RWPE2 (cell line): ENCODE results near the gene TRIM24.
"Not testable (repeated sequence)": the region's sequence is repeated elsewhere in the genome, so short reads cannot be mapped to it uniquely, and the experiment has no call there.

Experiments used
- ATAC-seq: fragments of 200-7000 bp; cut with Tn5 transposase; 3 replicates; pipeline ENCODE4 v1.9.1; 2021; ENCODE audit warnings: low read depth
- DNase-seq: peaks from one replicate; pipeline ENCODE4 v3.0.0-alpha.2; 2020; ENCODE audit warnings: low spot score
- H3K27ac ChIP-seq: fragments of 450-650 bp; 2 replicates; pipeline ENCODE4 v1.5.1; 2017; ENCODE audit warnings: mild to moderate bottlenecking; ENCODE audit not compliant: poor library complexity, severe bottlenecking
- H3K27me3 ChIP-seq: fragments of 250-450 bp; sonication (Bioruptor Pico); 2 replicates; pipeline ENCODE4 v1.5.1; 2021; ENCODE audit warnings: mild to moderate bottlenecking, moderate library complexity; ENCODE audit not compliant: insufficient read depth, poor library complexity, severe bottlenecking
- H3K36me3 ChIP-seq: fragments of 250-450 bp; sonication (Bioruptor Pico); 2 replicates; pipeline ENCODE4 v1.5.1; 2020; ENCODE audit warnings: low read depth, mild to moderate bottlenecking, moderate library complexity
- H3K4me1 ChIP-seq: fragments of 250-450 bp; sonication (Bioruptor Pico); 2 replicates; pipeline ENCODE4 v1.5.1; 2021; ENCODE audit warnings: mild to moderate bottlenecking, moderate library complexity; ENCODE audit not compliant: insufficient read depth, poor library complexity, severe bottlenecking
- H3K4me3 ChIP-seq: fragments of 250-450 bp; sonication (Bioruptor Pico); 2 replicates; pipeline ENCODE4 v1.5.1; 2021; ENCODE audit warnings: mild to moderate bottlenecking, moderate library complexity; ENCODE audit not compliant: severe bottlenecking
- H3K9me3 ChIP-seq: fragments of 250-450 bp; sonication (Bioruptor Pico); 2 replicates; pipeline ENCODE4 v1.5.1; 2021; ENCODE audit warnings: mild to moderate bottlenecking, moderate library complexity; ENCODE audit not compliant: severe bottlenecking
- CTCF ChIP-seq: fragments of 450-650 bp; IDR thresholded peaks from one replicate; pipeline ENCODE4 v1.5.1; 2017; ENCODE audit warnings: mild to moderate bottlenecking, moderate library complexity; ENCODE audit not compliant: poor library complexity, severe bottlenecking

Gene TRIM24

DNA sequence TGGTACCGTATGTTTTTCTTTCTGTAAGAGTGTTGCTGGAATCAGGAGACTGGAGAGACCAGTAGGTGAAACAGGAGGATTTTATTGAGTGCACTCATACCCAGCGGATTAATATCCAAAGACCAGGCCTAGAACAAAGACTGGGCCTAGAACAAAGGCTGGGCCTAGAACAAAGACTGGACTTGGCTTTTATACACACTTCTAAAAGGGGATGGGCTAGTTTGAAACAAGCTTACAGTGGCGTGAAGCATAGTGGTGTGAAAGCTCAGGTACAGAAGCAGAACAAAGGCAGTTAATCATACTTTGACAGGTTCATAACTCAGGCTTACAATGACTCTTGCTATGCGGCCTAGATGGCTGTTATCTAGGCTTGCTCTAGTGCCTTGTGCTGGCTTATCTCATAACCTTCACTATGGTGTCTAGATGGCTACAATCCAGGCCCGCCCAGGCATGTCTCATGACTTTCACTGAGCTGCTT lies 67.7 kb downstream of the TRIM24 start:
- peaks cover 37% of the 10 kb centered on the region for H3K36me3 ChIP-seq
- no peak overlapping the region for H3K27ac ChIP-seq
- no peaks in the 10 kb centered on the region for H3K4me1 ChIP-seq
- DNase-seq (no peak), ATAC-seq (no peak)
- no peak for TF ChIP-seq CTCF
- no peak overlapping the region for H3K4me3 ChIP-seq
- H3K9me3 ChIP-seq, result peaks cover 27% of the 10 kb centered on the region
- H3K27me3 ChIP-seq, result no peaks in the 10 kb centered on the region

DNA sequence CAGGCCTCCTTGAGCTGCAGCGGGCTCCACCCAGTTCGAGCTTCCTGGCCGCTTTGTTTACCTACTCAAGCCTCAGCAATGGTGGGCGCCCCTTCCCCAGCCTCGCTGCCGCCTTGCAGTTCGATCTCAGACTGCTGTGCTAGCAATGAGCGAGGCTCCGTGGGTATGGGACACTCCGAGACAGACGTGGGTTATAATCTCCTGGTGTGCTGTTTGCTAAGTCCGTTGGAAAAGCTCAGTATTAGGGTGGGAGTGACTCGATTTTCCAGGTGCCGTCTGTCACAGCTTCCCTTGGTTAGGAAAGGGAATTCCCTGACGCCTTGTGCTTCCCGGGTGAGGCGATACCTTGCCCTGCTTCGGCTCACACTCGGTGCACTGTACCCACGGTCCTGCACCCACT lies 76.8 kb downstream of the TRIM24 start:
- not testable (repeated sequence) for H3K4me3 ChIP-seq, H3K4me1 ChIP-seq, H3K9me3 ChIP-seq, H3K27me3 ChIP-seq, DNase-seq, H3K27ac ChIP-seq, ATAC-seq
- peaks cover 14% of the 10 kb centered on the region; the same call in 1 of the 2 replicates for H3K36me3 ChIP-seq

DNA sequence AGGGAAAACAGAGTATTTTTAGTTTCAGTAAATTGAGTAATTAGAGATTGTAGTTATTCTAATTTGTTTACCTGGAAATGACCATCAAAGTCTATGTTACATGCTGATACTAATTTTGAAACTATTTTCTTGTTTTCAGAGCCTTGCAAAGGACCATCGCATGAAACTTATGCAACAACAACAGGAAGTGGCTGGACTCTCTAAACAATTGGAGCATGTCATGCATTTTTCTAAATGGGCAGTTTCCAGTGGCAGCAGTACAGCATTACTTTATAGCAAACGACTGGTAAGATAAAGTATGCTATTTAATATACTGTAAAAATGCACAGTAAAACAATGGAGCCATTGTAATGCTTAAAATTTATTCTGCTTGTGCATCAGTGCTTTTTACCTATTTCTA lies 78.5 kb downstream of the TRIM24 start:
- no peak for DNase-seq
- H3K36me3 ChIP-seq, result peaks cover 14% of the 10 kb centered on the region; the same call in 1 of the 2 replicates

DNA sequence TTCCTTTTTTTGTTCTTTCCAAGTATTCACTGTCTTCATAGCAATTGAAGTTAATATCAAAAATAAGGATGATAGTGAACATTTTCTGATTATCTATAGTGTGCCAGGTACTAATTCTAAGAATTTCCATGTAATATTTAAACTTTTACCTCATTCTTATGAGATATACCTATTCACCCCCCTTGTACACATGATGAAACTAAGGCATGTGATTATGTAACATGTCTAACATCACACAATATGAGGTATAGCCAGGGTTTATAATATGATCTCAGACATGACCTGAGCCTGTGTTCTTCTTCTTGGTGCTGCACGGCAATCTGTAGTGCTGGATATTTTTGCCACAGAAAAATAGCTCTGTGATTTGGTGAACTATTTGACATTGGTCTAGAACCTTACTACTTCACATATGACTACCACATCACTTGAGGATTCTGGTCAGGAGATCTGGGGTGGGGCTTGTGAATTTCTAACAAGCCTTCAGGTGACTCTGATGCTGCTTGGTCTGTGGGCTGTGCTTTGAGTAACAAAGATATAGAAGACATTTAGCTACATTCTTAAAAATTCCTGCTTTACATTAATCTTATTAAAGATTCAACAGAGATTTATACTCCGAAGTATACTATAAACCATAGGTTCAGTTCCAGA lies 79.1 kb downstream of the TRIM24 start:
- DNase-seq (no peak), ATAC-seq (no peak)
- Histone ChIP-seq H3K27ac (no peak overlapping the region), H3K27me3 (no peaks in the 10 kb centered on the region), H3K9me3 (no peaks in the 10 kb centered on the region), H3K4me3 (no peak overlapping the region), H3K36me3 (peaks cover 14% of the 10 kb centered on the region; the same call in 1 of the 2 replicates), H3K4me1 (no peaks in the 10 kb centered on the region)
- TF ChIP-seq CTCF, result no peak

More for the DNA sequence above, 78.5 kb downstream of the TRIM24 start:
- no peak for TF ChIP-seq CTCF
- H3K4me1 ChIP-seq, result no peaks in the 10 kb centered on the region
- no peaks in the 10 kb centered on the region for H3K9me3 ChIP-seq
- no peak overlapping the region for H3K4me3 ChIP-seq
- H3K27me3 ChIP-seq, result no peaks in the 10 kb centered on the region
- H3K27ac ChIP-seq, result no peak overlapping the region
- no peak for ATAC-seq

GRCh38 chr7:138542183-138542582 lies 82.1 kb downstream of the TRIM24 start:
- ATAC-seq, result no peak

More at GRCh38 chr7:138542183-138542582, 82.1 kb downstream of the TRIM24 start:
- TF ChIP-seq CTCF, result no peak
- no peaks in the 10 kb centered on the region for H3K27me3 ChIP-seq
- peaks cover 19% of the 10 kb centered on the region for H3K36me3 ChIP-seq
- H3K27ac ChIP-seq, result no peak overlapping the region
- H3K4me3 ChIP-seq, result no peak overlapping the region
- no peak for DNase-seq
- H3K4me1 ChIP-seq, result no peaks in the 10 kb centered on the region
- H3K9me3 ChIP-seq, result no peaks in the 10 kb centered on the region
